GM19193 (cell line): ENCODE measurements around the gene OOSP4A.

Source experiments
- POLR2A ChIP-seq: IDR thresholded peaks from 4 replicates; pipeline ENCODE4 v1.6.1; 2011; ENCODE audit not compliant: insufficient read depth, insufficient read length; ENCODE audit errors: extremely low read depth

Gene OOSP4A

GRCh38 chr11:59963733-59964132, at the start of gene OOSP4A:
OOSP4A (plus strand) TSS chr11:59964033; CDS start chr11:59964033, 0 bp downstream.
- TF ChIP-seq POLR2A, result no peak

GRCh38 chr11:59918480-59918879, 45.4 kb upstream of the OOSP4A start:
- TF ChIP-seq POLR2A, result no peak

- no peak for TF ChIP-seq POLR2A
Measured at GRCh38 chr11:59918987-59919589, 44.7 kb upstream of the OOSP4A start.

DNA sequence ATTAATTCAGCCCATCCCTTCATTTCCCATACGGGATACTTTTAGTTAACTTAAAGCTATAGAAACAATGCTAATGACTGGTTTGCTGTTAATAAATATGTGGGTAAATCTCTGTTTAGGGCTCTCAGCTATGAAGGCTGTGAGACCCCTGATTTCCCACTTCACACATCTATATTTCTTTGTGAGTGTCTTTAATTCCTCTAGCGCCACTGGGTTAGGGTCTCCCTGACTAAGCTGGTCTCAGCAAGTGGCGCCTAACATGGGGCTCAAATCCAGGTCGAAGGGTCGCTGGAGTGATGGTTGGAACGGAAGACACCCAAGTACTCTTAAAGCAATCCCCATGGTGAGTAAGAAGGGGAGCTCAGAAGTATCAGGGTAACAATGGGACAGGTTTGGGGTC, 40.0 kb upstream of the OOSP4A start:
- TF ChIP-seq POLR2A, result no peak

DNA sequence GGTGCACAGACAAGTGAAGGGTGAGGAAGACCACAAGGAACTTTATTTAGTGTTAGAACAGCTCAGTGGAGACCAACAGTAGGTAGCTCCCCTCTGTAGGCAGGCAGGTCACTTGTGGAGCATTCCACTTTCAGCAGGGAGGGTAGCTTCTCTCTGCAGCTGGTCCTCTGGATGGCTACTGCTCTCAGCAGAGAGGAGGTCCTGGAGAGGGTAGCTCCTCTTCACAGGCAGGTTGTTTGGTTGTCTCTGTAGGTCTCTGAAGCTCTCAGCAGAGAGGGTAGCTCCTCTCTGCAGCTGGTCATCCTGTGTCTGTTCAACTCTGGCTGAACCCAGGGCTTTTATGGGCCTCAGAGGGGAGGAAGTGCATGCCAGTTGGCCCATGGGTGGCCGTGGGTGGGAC, 32.1 kb upstream of the OOSP4A start:
- no peak for TF ChIP-seq POLR2A

- TF ChIP-seq POLR2A, result no peak
Measured at GRCh38 chr11:59938132-59938531, 25.7 kb upstream of the OOSP4A start, which contains the start of gene OOSP1. OOSP1 (plus strand) TSS chr11:59938432; CDS start chr11:59938455, 23 bp downstream.

GRCh38 chr11:59938718-59939117, 25.1 kb upstream of the OOSP4A start:
- no peak for TF ChIP-seq POLR2A

- TF ChIP-seq POLR2A, result no peak
Measured at GRCh38 chr11:59939482-59939881, 24.4 kb upstream of the OOSP4A start.

DNA sequence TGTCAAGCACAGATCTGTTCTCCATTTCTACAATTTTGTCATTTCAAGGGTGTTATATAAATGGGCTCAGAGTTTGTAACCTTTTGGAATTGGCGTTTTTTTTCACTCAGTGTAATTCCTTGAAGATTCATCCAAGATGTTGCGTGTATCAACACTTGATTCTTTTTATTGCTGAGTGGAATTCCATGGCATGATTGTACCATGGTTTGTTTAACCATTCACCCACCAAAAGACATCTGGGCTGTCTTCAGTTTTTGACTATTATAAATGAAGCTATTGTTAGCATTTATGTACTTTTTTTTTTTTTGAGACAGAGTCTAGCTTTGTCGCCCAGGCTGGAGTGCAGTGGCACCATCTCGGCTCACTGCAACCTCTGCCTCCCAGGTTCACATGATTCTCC, 22.7 kb upstream of the OOSP4A start:
- no peak for TF ChIP-seq POLR2A

DNA sequence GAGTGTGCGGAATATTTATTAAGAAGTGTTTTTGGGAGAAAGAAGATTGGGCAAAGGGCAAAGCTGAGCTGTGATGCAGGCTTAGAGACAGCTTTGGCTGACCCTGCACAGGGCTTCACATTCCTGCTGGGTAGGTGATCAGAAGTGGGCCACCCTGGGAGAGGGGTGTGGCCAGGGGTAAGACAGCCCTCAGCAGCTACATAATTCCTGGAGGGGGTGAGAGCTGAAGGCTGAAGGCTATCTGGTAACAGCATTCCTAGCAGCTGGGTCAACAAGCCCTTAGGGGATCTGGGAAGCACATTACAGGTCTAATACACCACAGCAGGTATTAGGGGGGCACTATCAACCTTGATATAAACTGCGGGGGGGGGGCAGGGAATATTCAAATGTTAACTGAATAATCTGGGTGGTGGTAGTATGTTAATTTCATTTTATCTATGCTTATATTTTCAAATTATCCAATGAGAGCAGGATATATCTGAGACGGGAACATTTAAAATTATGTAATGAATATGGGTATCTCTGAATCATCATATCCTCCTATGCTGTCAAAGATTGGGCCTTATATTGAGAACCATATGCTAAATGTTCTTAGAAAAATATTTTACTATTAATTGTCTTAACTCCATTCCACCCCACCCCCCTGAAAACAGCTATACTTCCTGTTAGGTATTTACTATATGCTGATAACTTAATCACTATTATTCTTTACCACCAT, 19.7 kb upstream of the OOSP4A start:
- TF ChIP-seq POLR2A, result no peak

DNA sequence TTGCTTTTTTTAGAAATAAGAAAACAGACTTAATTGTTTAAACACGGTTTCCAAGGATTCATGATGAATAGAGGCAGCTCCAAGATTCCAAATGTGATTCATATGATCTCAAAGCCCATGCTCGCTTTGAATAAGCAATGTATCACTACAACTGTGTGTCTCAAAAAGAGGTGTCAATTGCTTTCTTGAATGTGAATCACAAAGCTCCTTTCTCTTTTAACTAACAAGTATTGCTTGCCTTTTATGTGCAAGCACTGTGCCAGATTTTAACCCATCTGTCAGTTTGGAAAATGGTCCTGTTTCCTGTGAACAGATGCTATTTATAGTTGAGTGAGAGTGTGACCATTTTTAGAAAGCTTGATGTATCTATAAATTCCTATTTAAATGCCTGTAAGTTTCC, 19.1 kb upstream of the OOSP4A start:
- TF ChIP-seq POLR2A, result no peak

DNA sequence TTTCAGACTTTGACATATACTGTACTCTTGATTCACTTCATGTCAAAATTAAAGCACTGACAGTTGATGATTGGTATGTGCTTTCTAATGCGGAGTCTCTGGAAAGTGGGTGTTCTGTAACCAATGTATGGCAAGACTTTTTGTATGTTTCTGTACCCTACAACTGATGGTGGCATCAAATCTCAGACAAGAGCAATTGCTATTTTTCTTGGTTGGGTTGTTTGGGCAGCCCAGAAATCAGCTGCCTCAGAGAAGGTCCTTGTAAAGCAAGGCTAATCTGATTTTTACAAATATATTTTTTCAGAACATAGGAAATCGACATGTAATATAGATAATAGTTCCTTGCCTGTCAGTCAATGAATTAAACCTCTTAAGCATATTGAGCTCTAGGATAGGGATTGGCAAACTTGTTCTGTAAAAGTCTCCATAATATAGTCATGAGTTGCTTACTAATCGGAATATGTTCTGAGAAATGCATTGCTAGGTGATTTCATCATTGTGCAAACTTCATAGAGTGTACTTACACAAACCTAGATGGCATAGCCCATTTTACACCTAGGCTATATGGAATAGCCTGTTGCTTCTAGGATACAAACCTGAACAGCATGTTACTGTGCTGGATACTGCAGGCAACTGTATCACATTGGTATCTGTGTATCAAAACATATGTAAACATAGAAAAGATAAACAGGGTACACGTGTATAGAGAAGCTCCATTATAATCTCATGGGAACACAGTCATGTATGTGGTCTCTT, 10.2 kb upstream of the OOSP4A start:
- TF ChIP-seq POLR2A, result no peak

DNA sequence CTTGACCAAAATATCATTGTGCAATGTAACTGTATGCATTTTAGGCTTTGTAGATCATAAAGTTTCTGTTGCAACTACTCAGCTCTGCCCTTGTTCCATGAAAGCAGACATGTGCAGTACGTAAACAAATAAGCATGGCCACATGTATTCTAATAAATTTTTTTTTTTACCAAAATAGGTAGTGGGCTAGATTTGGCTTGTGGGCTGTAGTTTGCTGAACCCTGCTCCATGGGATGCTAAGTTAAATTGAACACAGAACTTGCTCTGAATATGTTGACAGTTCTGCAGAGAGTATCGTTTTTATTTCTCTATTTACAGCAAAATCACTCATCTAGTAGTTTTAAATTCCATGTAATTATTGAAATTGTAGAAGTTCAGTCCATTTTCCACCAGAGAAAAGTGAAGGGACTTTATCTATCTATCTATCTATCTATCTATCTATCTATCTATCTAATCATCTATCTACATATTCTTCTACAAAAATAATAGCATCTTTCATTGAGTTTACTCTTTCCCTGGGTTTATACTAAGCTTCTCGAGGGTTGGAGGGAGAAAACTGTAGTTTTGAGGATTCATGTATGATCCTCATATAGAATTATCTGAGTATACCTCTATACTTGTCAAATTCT, 9.5 kb upstream of the OOSP4A start:
- TF ChIP-seq POLR2A, result no peak

DNA sequence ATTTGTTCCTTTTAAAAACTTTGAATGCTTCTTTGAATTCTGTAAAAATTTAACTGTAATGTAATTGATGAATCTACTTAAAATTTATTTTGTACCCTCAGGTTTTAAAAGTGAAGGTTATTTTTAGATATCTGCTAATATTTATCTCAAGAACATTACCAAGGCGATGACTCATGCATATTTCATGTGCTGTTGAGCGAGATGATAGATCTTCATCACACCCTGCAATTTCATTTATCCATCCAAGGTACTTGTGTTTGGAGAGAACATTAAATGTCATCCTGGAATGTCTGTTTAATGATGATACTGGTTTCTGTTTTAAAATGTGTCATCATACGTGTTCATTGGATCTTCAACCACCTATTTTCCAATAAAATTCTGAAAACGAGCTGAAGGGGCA, 6.7 kb upstream of the OOSP4A start:
- no peak for TF ChIP-seq POLR2A
